Stimulated activated CD8-positive, alpha-beta memory T cell treated with anti-CD3 and anti-CD28 coated beads, Interleukin-4, amount 100 ng/mL, for 1 hour (primary cell): ENCODE measurements around the gene CD248.
A peak's percentile ranks its signal among the peaks of the same experiment; 100 is the strongest.
"Not testable (repeated sequence)": the region's sequence is repeated elsewhere in the genome, so short reads cannot be mapped to it uniquely, and the experiment has no call there.

Experiments
- DNase-seq, 2 donors: peaks; one replicate each; pipeline ENCODE4 v3.0.0-alpha.2; 2020; ENCODE audit warnings: low read depth in 2 of 2, low spot score in 1 of 2

The CD248 gene

GRCh38 chr11:66328302-66329144, 11.7 kb upstream of the CD248 start:
- peak; percentile 63 to 67 for DNase-seq

- DNase-seq: no peak
These were observed 11.1 kb upstream of the CD248 start for GRCh38 chr11:66328031-66328301.

GRCh38 chr11:66327171-66328030, 10.6 kb upstream of the CD248 start:
- no peak for DNase-seq

- no peak for DNase-seq
These were observed 9.6 kb upstream of the CD248 start for GRCh38 chr11:66326261-66327111.

GRCh38 chr11:66325263-66325671, 8.4 kb upstream of the CD248 start:
- no peak for DNase-seq

GRCh38 chr11:66324664-66325063, 7.8 kb upstream of the CD248 start:
- DNase-seq: no peak

- DNase-seq: no peak
These were observed 6.8 kb upstream of the CD248 start for GRCh38 chr11:66323684-66324083.

GRCh38 chr11:66322732-66323427, 6.0 kb upstream of the CD248 start:
- no peak for DNase-seq

- DNase-seq: no peak
These were observed 4.8 kb upstream of the CD248 start for GRCh38 chr11:66321606-66322005.

- not testable (repeated sequence) for DNase-seq
These were observed 3.9 kb upstream of the CD248 start for GRCh38 chr11:66320748-66321147.

GRCh38 chr11:66320289-66320688, 3.4 kb upstream of the CD248 start:
- not testable (repeated sequence) for DNase-seq

- no peak for DNase-seq
These were observed 1.7 kb upstream of the CD248 start for GRCh38 chr11:66318600-66318970.

GRCh38 chr11:66317723-66318599, 1.1 kb upstream of the CD248 start:
- peak in 1 of 2 donors; percentile 63 for DNase-seq

- no peak for DNase-seq
These were observed 478 bp upstream of the CD248 start for GRCh38 chr11:66317322-66317722.

- DNase-seq: no peak
These were observed 678 bp downstream of the CD248 start for GRCh38 chr11:66315921-66316811.

- no peak for DNase-seq
These were observed 1.4 kb downstream of the CD248 start for GRCh38 chr11:66315498-66315885.

GRCh38 chr11:66314561-66315497, 2.0 kb downstream of the CD248 start:
- DNase-seq: no peak

- DNase-seq: no peak
These were observed 2.7 kb downstream of the CD248 start for GRCh38 chr11:66314186-66314501.
